Mesenchymal stem cell (in vitro differentiated cells and primary cell): ENCODE data around the gene OR5C1.
"Not testable (repeated sequence)": the region's sequence is repeated elsewhere in the genome, so short reads cannot be mapped to it uniquely, and the experiment has no call there.

Experiments
- DNase-seq: peaks from one replicate; pipeline ENCODE4 v3.0.0-alpha.2; 2013
- H2AFZ ChIP-seq: one replicate; pipeline ENCODE4 v1.6.1; 2013; ENCODE audit warnings: low read depth, mild to moderate bottlenecking, control low read depth, inconsistent platforms, low read length, moderate library complexity
- H2AK5ac ChIP-seq: 2 replicates; pipeline ENCODE4 v1.6.1; 2013; ENCODE audit warnings: low read length, moderate library complexity, mild to moderate bottlenecking, inconsistent platforms; ENCODE audit not compliant: severe bottlenecking
- H2BK120ac ChIP-seq: one replicate; pipeline ENCODE4 v1.6.1; 2013; ENCODE audit warnings: low read depth, mild to moderate bottlenecking, inconsistent platforms, low read length, moderate library complexity
- H2BK12ac ChIP-seq, 2 experiments: one replicate each; pipeline ENCODE4 v1.6.1; 2013; ENCODE audit warnings: inconsistent platforms in 2 of 2, low read length in 2 of 2, mild to moderate bottlenecking in 2 of 2, moderate library complexity in 2 of 2, control low read depth in 1 of 2
- H2BK15ac ChIP-seq: one replicate; pipeline ENCODE4 v1.6.1; 2013; ENCODE audit warnings: mild to moderate bottlenecking, low read depth, inconsistent platforms; ENCODE audit not compliant: poor library complexity, severe bottlenecking
- H2BK5ac ChIP-seq: 2 replicates; pipeline ENCODE4 v1.6.1; 2013; ENCODE audit warnings: low read depth, mild to moderate bottlenecking, low read length, control low read depth, inconsistent platforms; ENCODE audit not compliant: poor library complexity, severe bottlenecking
- H3K14ac ChIP-seq, 2 experiments: one replicate each; pipeline ENCODE4 v1.6.1; 2013; ENCODE audit warnings: inconsistent platforms in 2 of 2, low read length in 2 of 2, control low read depth in 1 of 2, mild to moderate bottlenecking in 1 of 2, moderate library complexity in 1 of 2
- H3K18ac ChIP-seq, 2 experiments: one replicate each; pipeline ENCODE4 v1.6.1; 2013; ENCODE audit warnings: inconsistent platforms in 2 of 2, low read length in 2 of 2, control low read depth in 1 of 2, low read depth in 1 of 2, mild to moderate bottlenecking in 1 of 2
- H3K23ac ChIP-seq, 2 experiments: one replicate each; pipeline ENCODE4 v1.6.1; 2013; ENCODE audit warnings: inconsistent platforms in 2 of 2, low read length in 2 of 2, mild to moderate bottlenecking in 2 of 2, moderate library complexity in 2 of 2, control low read depth in 1 of 2
- H3K27ac ChIP-seq: 2 replicates; pipeline ENCODE4 v1.5.1; 2013; ENCODE audit warnings: mild to moderate bottlenecking, moderate library complexity, low read length, control low read depth, inconsistent platforms; ENCODE audit not compliant: poor library complexity, severe bottlenecking
- H3K27me3 ChIP-seq, 2 experiments: 2 replicates each; pipeline versions ENCODE4 v1.6.1 to v1.7.0; 2013; ENCODE audit warnings: low read length in 2 of 2, mild to moderate bottlenecking in 2 of 2, moderate library complexity in 2 of 2, control low read depth in 1 of 2, inconsistent platforms in 1 of 2; ENCODE audit not compliant: control insufficient read depth in 1 of 2, insufficient read depth in 1 of 2
- H3K36me3 ChIP-seq, 2 experiments: 2 replicates each; pipeline versions ENCODE4 v1.6.1 to v1.7.0; 2013; ENCODE audit warnings: low read length in 2 of 2, control low read depth in 1 of 2, inconsistent platforms in 1 of 2, low read depth in 1 of 2, mild to moderate bottlenecking in 1 of 2; ENCODE audit not compliant: insufficient read depth in 2 of 2, control insufficient read depth in 1 of 2
- H3K4ac ChIP-seq, 2 experiments: one replicate each; pipeline ENCODE4 v1.6.1; 2013; ENCODE audit warnings: inconsistent platforms in 2 of 2, low read length in 2 of 2, mild to moderate bottlenecking in 2 of 2, moderate library complexity in 2 of 2, control low read depth in 1 of 2, low read depth in 1 of 2
- H3K4me1 ChIP-seq: 2 replicates; pipeline ENCODE4 v1.6.1; 2013; ENCODE audit warnings: low read depth, low read length, control low read depth; ENCODE audit not compliant: control insufficient read depth, insufficient read depth
- H3K4me2 ChIP-seq: 2 replicates; pipeline ENCODE4 v1.6.1; 2013; ENCODE audit warnings: low read length, mild to moderate bottlenecking, inconsistent platforms; ENCODE audit not compliant: poor library complexity, severe bottlenecking
- H3K4me3 ChIP-seq, 2 experiments: 2 replicates each; pipeline versions ENCODE4 v1.5.1 to v1.7.0; 2013; ENCODE audit warnings: low read length in 2 of 2, mild to moderate bottlenecking in 2 of 2, control low read depth in 1 of 2, low read depth in 1 of 2; ENCODE audit not compliant: insufficient read depth in 1 of 2
- H3K79me1 ChIP-seq: replicated peaks from 2 replicates; pipeline ENCODE4 v1.6.1; 2013; ENCODE audit warnings: mild to moderate bottlenecking, control low read depth, low read length, inconsistent platforms; ENCODE audit not compliant: poor library complexity, severe bottlenecking
- H3K9ac ChIP-seq: 2 replicates; pipeline ENCODE4 v1.7.0; 2013; ENCODE audit warnings: mild to moderate bottlenecking, low read length, moderate library complexity
- H3K9me3 ChIP-seq: 2 replicates; pipeline ENCODE4 v1.7.0; 2013; ENCODE audit warnings: mild to moderate bottlenecking, low read length; ENCODE audit not compliant: control insufficient read depth
- H4K8ac ChIP-seq: one replicate; pipeline ENCODE4 v1.6.1; 2013; ENCODE audit warnings: inconsistent platforms, mild to moderate bottlenecking, low read length, moderate library complexity
- H4K91ac ChIP-seq: one replicate; pipeline ENCODE4 v1.6.1; 2013; ENCODE audit warnings: mild to moderate bottlenecking, low read length, inconsistent platforms
- WGBS: methylation state at CpG from one replicate; pipeline ENCODE4 v1.1.7; 2013; ENCODE audit warnings: mixed read lengths; 5-methylcytosine and 5-hydroxymethylcytosine counted together

The OR5C1 gene

GRCh38 chr9:122806661-122807060, 17.9 kb downstream of the OR5C1 start:
- no peak overlapping the region for H3K14ac ChIP-seq
- H3K27ac ChIP-seq: no peak overlapping the region
- no peak overlapping the region for H2AK5ac ChIP-seq
- no peak overlapping the region for H3K4me2 ChIP-seq
- H3K23ac ChIP-seq: no peak overlapping the region
- H3K4ac ChIP-seq: no peak overlapping the region
- no peaks in the 10 kb centered on the region for H3K27me3 ChIP-seq
- no peak overlapping the region for H4K91ac ChIP-seq
- no peak for DNase-seq
- no peak overlapping the region for H2AFZ ChIP-seq
- H3K18ac ChIP-seq: no peak overlapping the region
- H3K9ac ChIP-seq: peak overlapping the region; percentile 60
- H2BK120ac ChIP-seq: no peak overlapping the region
- H3K79me1 ChIP-seq: no peaks in the 10 kb centered on the region
- peaks cover 16% of the 10 kb centered on the region for H3K9me3 ChIP-seq
- H3K4me3 ChIP-seq: no peak overlapping the region
- no peak overlapping the region for H2BK15ac ChIP-seq
- WGBS: 87% methylated on average over 3 of the region's 4 CpGs
- no peaks in the 10 kb centered on the region for H3K4me1 ChIP-seq
- no peak overlapping the region for H4K8ac ChIP-seq
- H2BK5ac ChIP-seq: no peak overlapping the region
- H3K36me3 ChIP-seq: no peaks in the 10 kb centered on the region
- no peak overlapping the region for H2BK12ac ChIP-seq

- Histone ChIP-seq H3K27ac (no peak overlapping the region), H3K79me1 (no peaks in the 10 kb centered on the region), H4K8ac (no peak overlapping the region), H2BK5ac (no peak overlapping the region), H2BK12ac (no peak overlapping the region), H3K18ac (no peak overlapping the region), H3K4me3 (no peak overlapping the region), H3K4me1 (no peaks in the 10 kb centered on the region), H3K27me3 (no peaks in the 10 kb centered on the region), H3K36me3 (no peaks in the 10 kb centered on the region), H4K91ac (no peak overlapping the region), H2BK15ac (no peak overlapping the region), H3K4me2 (no peak overlapping the region), H2AFZ (no peak overlapping the region), H2BK120ac (no peak overlapping the region), H3K9me3 (peaks cover 16% of the 10 kb centered on the region), H2AK5ac (no peak overlapping the region), H3K4ac (no peak overlapping the region), H3K9ac (peak overlapping the region; percentile 60), H3K23ac (no peak overlapping the region), H3K14ac (no peak overlapping the region)
- 17% methylated on average over 1 of the region's 1 CpG for WGBS
- no peak for DNase-seq
These were observed 18.7 kb downstream of the OR5C1 start for GRCh38 chr9:122807271-122807900.

- Histone ChIP-seq H3K4me1 (no peaks in the 10 kb centered on the region), H4K8ac (no peak overlapping the region), H4K91ac (no peak overlapping the region), H3K79me1 (no peaks in the 10 kb centered on the region), H2AK5ac (no peak overlapping the region), H3K27ac (no peak overlapping the region), H3K4ac (no peak overlapping the region), H3K4me3 (no peak overlapping the region), H2BK5ac (no peak overlapping the region), H2AFZ (no peak overlapping the region), H3K14ac (no peak overlapping the region), H2BK120ac (no peak overlapping the region), H3K18ac (no peak overlapping the region), H2BK15ac (no peak overlapping the region), H3K36me3 (no peaks in the 10 kb centered on the region), H3K9me3 (peaks cover 16% of the 10 kb centered on the region), H2BK12ac (no peak overlapping the region), H3K27me3 (no peaks in the 10 kb centered on the region), H3K4me2 (no peak overlapping the region), H3K23ac (no peak overlapping the region), H3K9ac (peak overlapping the region; percentile 5)
- DNase-seq: no peak
- WGBS: 92% methylated on average over 3 of the region's 3 CpGs
These were observed 19.4 kb downstream of the OR5C1 start for GRCh38 chr9:122808141-122808540.

GRCh38 chr9:122809261-122809660, 20.5 kb downstream of the OR5C1 start:
- not testable (repeated sequence) for H3K9ac ChIP-seq, H4K8ac ChIP-seq, H3K4me2 ChIP-seq, H2AFZ ChIP-seq, H3K4me1 ChIP-seq, H2BK12ac ChIP-seq, H2AK5ac ChIP-seq, H3K4ac ChIP-seq, H3K27me3 ChIP-seq, H2BK120ac ChIP-seq, H3K23ac ChIP-seq, H3K79me1 ChIP-seq, H2BK15ac ChIP-seq, H2BK5ac ChIP-seq, H3K4me3 ChIP-seq, H3K36me3 ChIP-seq, H3K14ac ChIP-seq, H3K18ac ChIP-seq, H3K27ac ChIP-seq, H4K91ac ChIP-seq, DNase-seq
- H3K9me3 ChIP-seq: peaks cover 16% of the 10 kb centered on the region
- 77% methylated on average over 6 of the region's 7 CpGs for WGBS
